Effector memory CD4-positive, alpha-beta T cell (primary cell): ENCODE results near the gene MICB.
A peak's percentile ranks its signal among the peaks of the same experiment; 100 is the strongest.

Experiments
- DNase-seq, 3 donors: peaks; one replicate each; pipeline ENCODE4 v3.0.0-alpha.2; 2020
- H3K27ac ChIP-seq: 2 replicates; pipeline ENCODE4 v1.7.0; 2013; ENCODE audit warnings: mild to moderate bottlenecking, low read length, moderate library complexity; ENCODE audit not compliant: insufficient read depth, poor library complexity, severe bottlenecking
- H3K27me3 ChIP-seq: replicated peaks from 2 replicates; pipeline ENCODE4 v1.7.0; 2013; ENCODE audit warnings: mild to moderate bottlenecking, low read length; ENCODE audit not compliant: insufficient read depth, control insufficient read depth, poor library complexity, severe bottlenecking
- H3K36me3 ChIP-seq: 2 replicates; pipeline ENCODE4 v1.7.0; 2013; ENCODE audit warnings: mild to moderate bottlenecking, low read length, moderate library complexity; ENCODE audit not compliant: control insufficient read depth, insufficient read depth
- H3K4me1 ChIP-seq: 2 replicates; pipeline ENCODE4 v1.7.0; 2013; ENCODE audit warnings: low read length, mild to moderate bottlenecking; ENCODE audit not compliant: control insufficient read depth, insufficient read depth, poor library complexity, severe bottlenecking
- H3K4me3 ChIP-seq: 2 replicates; pipeline ENCODE4 v1.7.0; 2013; ENCODE audit warnings: low read length, low read depth, mild to moderate bottlenecking; ENCODE audit not compliant: insufficient read depth, poor library complexity, severe bottlenecking
- H3K9me3 ChIP-seq: 2 replicates; pipeline ENCODE4 v1.7.0; 2013; ENCODE audit warnings: mild to moderate bottlenecking, low read length, moderate library complexity; ENCODE audit not compliant: control insufficient read depth

MICB gene

DNA sequence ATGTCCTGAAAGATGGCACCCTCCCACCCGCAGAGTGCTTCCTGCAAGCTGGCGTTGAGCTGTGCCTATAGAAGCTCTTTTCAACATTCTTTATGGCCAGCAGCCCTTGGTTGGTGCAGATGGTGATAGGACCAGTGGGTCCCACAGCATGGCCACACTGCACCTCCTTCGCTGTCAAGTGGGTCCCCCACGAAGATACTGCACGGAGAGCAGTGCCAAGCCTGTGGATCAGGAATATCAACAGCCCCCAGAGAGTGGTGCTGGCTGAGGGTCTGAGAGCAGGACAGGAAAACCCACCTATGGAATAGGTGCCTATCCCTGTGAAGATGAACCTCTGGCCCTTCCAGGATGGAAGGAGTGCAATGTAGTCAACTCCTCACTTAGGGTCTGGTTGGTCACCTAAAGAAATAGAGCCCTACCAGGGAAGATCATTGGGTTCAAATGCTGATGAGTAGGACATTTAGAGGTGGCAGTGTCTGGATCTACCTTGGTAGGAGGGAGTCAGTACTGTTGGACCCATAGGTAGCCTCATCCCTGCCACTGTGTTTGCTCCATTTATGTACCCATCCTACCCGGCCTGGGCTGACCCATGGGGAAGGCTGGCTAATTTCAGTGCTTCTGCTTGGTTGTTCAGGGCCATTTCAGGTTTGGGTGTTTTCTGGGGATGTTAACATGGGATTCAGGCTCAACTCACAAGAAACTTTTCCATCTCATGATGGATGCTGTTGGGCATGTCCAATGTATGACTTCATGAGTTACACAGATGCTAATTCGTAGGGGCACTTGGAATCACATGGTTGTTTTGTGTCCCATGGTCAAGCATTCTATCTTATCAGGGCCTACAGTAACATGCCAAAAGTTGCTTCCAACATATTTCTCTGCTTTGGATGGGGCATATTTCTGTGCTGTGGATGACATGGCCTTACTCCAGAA lies 33.4 kb upstream of the MICB start:
- peak overlapping the region; percentile 98 for H3K27ac ChIP-seq
- H3K4me3 ChIP-seq, result peak overlapping the region; percentile 97

DNA sequence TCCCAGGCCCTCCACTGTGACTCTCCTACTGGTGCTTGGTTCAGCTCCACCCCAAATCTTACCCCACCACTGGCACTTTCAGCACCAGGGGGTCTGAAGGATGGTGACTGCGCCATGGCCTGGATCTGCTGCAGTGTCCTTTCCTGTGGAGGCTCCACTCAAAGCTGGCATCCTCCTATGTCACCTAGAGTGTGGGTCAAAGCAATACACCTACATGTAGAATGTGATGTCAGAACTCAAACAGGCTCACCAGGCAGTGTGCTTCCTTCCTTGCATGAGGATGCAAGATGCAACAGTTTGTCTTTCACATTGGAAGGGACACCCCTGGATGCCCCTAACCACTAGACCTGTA lies 32.8 kb upstream of the MICB start:
- Histone ChIP-seq H3K4me3 (peak overlapping the region; percentile 97), H3K9me3 (no peaks in the 10 kb centered on the region), H3K27ac (no peak overlapping the region), H3K4me1 (peaks cover 48% of the 10 kb centered on the region), H3K27me3 (no peaks in the 10 kb centered on the region), H3K36me3 (peaks cover 3% of the 10 kb centered on the region)
- no peak for DNase-seq

More for the DNA sequence above, 33.4 kb upstream of the MICB start:
- Histone ChIP-seq H3K9me3 (no peaks in the 10 kb centered on the region), H3K27me3 (no peaks in the 10 kb centered on the region), H3K4me1 (peaks cover 48% of the 10 kb centered on the region), H3K36me3 (peaks cover 3% of the 10 kb centered on the region)
- no peak for DNase-seq

DNA sequence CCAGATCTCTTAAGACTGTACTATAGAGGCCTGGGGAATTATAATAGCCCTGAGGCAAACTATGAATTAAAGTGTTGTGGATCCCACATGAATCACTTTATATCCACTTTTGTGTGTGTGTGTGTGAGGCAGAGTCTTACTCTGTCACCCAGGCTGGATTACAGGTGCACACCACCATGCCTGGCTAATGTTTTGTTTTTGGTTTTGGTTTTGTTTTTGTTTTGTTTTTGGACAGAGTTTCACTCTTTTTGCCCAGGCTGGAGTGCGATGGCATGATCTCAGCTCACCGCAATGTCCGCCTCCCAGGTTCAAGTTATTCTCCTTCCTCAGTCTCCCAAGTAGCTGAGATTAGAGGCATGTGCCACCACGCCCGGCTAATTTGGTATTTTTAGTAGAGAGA lies 32.2 kb upstream of the MICB start:
- Histone ChIP-seq H3K36me3 (peaks cover 3% of the 10 kb centered on the region), H3K27ac (no peak overlapping the region), H3K27me3 (no peaks in the 10 kb centered on the region), H3K4me3 (peak overlapping the region; percentile 97), H3K9me3 (no peaks in the 10 kb centered on the region), H3K4me1 (peaks cover 48% of the 10 kb centered on the region)
- DNase-seq, result no peak

DNA sequence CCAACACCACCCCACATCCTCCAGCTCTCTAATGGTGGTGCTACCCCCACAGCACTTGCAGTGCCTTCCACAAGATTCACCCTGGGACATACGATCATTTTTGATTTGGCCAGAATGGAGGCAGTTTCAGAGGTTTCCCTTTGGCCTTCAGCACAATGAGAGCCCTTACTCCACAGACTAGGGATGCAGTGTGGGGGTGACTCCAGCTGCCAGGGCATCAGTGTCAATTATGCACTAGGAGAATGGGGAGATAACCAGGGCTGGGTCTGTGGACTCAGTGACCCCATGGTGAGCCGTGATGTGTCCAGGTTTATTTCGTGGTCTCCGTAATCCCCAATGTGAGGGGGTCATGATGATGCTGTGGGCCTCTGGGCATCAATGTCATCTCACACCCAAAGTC lies 31.5 kb upstream of the MICB start:
- Histone ChIP-seq H3K9me3 (no peaks in the 10 kb centered on the region), H3K27ac (no peak overlapping the region), H3K4me3 (peak overlapping the region; percentile 17), H3K4me1 (peaks cover 48% of the 10 kb centered on the region), H3K36me3 (peaks cover 3% of the 10 kb centered on the region), H3K27me3 (no peaks in the 10 kb centered on the region)
- DNase-seq, result no peak

DNA sequence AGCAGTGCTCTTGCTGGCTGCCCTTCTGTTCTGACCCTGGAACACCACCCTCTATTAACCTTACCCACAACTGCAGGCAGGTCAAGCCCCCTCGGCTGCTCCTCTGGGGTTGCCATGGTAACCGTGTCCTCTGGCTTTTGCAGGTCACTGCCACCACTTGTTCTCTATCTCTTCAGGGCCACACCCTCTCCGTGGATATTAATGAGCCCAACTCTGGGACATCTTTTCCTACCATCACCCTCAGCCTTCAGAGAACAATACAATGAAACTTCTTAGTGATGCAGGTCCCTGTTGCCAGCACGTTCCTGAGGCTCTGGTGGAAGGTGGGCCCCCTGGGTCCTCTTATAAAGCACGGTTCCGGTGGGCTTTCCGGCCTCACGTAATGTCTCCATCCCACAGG lies 30.8 kb upstream of the MICB start:
- DNase-seq, result no peak
- H3K27ac ChIP-seq, result peak overlapping the region; percentile 2
- peaks cover 52% of the 10 kb centered on the region for H3K4me1 ChIP-seq
- H3K27me3 ChIP-seq, result no peaks in the 10 kb centered on the region
- H3K36me3 ChIP-seq, result peaks cover 3% of the 10 kb centered on the region
- no peak overlapping the region for H3K4me3 ChIP-seq
- no peaks in the 10 kb centered on the region for H3K9me3 ChIP-seq

DNA sequence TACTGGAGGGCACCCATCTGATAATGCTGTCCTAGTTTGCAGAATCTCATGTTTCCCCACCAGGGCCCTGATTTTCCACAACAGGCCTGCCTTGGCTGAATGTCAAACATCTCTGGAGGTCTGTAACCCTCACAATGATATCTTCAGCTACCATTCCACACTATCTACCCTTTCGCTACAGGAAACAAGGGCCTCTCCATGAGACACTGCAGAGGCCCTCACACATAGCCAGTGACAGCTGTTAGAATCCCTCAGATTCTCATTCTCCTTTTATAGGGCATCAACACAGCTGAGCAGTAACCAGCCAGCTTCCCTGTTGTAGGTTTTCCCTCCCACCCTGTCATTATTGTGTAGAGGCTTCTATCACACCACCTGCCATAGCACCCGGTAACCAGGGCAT lies 29.6 kb upstream of the MICB start:
- Histone ChIP-seq H3K36me3 (peaks cover 3% of the 10 kb centered on the region), H3K4me3 (no peak overlapping the region), H3K27ac (no peak overlapping the region), H3K4me1 (peaks cover 47% of the 10 kb centered on the region), H3K27me3 (no peaks in the 10 kb centered on the region), H3K9me3 (no peaks in the 10 kb centered on the region)
- DNase-seq, result no peak

DNA sequence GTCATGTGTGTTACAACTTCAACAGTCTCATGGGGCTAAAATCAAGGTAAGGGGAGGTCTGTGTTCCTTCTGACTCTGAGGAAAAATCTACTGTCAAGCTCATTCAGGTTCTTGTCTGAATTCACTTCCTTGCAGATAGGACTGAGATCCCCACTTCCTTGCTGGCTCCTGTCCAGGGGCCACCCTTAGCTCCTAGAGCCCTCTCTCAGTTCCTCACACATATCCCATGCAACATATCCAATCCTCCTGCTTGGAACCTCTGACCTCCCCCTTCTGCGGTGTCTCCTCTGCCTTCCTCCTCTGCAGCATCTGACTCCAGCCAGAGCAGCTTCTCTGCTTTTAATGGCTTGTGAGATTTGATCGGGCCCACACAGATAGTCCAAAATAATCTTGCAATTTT lies 27.1 kb upstream of the MICB start:
- no peaks in the 10 kb centered on the region for H3K36me3 ChIP-seq
- no peak overlapping the region for H3K27ac ChIP-seq
- no peak overlapping the region for H3K4me3 ChIP-seq
- peaks cover 28% of the 10 kb centered on the region for H3K4me1 ChIP-seq
- no peak for DNase-seq
- no peaks in the 10 kb centered on the region for H3K9me3 ChIP-seq
- no peaks in the 10 kb centered on the region for H3K27me3 ChIP-seq

DNA sequence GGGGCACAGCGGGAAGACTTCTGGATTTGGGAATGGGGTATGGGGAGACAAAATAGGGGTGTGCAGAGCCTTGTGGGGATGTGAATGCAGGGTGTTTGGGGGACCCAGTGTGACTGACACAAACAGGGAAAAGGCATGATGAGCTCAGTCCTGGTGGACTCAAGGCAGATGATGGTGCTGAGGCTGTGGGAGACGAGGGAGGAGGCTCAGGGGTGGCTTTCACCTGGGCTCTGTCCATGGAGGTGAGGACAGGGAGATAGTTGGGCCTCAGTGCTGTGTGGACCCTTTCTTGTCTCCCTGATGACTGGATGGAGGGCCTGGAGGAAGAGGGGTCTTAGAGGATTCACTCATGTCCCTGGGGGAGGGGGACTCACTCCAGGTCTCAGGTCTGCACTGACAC lies 26.2 kb upstream of the MICB start:
- H3K4me1 ChIP-seq, result peaks cover 20% of the 10 kb centered on the region
- H3K4me3 ChIP-seq, result no peak overlapping the region
- no peaks in the 10 kb centered on the region for H3K36me3 ChIP-seq
- H3K27ac ChIP-seq, result peak overlapping the region; percentile 49
- H3K9me3 ChIP-seq, result no peaks in the 10 kb centered on the region
- DNase-seq, result no peak
- H3K27me3 ChIP-seq, result no peaks in the 10 kb centered on the region

DNA sequence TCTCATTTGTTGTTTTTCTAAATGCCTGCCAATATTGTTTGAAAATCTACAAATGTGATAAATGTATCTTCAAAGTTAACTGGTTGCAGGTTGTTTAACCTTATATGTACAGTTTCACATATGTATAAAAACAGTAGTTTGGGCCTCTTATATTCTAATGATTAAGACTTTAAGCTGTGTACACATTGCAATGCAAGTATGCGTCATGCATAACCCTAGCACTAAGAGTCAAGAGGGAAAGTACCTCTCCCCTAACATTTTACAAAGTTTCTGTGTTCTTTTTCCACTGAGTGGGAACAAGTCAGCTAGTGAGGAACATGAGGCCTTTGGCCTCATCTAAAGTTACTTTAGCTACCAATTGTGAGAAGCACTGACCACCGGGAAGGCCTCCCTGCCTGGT lies 25.7 kb upstream of the MICB start:
- no peaks in the 10 kb centered on the region for H3K36me3 ChIP-seq
- H3K27me3 ChIP-seq, result no peaks in the 10 kb centered on the region
- no peak overlapping the region for H3K4me3 ChIP-seq
- no peak overlapping the region for H3K27ac ChIP-seq
- no peaks in the 10 kb centered on the region for H3K9me3 ChIP-seq
- no peak for DNase-seq
- peaks cover 17% of the 10 kb centered on the region for H3K4me1 ChIP-seq

DNA sequence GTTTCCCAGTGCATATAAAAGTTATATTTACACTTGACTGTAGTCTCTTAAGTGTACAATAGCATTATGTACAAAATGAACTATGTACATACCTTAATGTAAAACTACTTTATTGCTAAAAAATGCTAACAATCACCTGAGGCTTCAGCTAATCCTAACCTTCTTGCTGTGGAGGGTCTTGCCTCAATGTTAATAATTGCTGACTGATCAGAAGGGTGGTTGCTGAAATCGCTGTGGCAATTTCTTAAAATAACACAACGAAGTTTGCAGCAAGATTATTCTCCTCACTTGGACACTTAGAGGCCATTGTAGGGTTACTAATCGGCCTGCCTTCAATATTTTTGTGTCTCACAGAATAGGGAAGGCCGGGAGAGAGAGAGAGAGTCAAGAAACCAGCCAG lies 24.7 kb upstream of the MICB start:
- H3K4me3 ChIP-seq, result no peak overlapping the region
- no peak overlapping the region for H3K27ac ChIP-seq
- no peaks in the 10 kb centered on the region for H3K9me3 ChIP-seq
- H3K4me1 ChIP-seq, result peaks cover 13% of the 10 kb centered on the region
- no peaks in the 10 kb centered on the region for H3K36me3 ChIP-seq
- no peak for DNase-seq
- H3K27me3 ChIP-seq, result no peaks in the 10 kb centered on the region
